GM12878 (cell line): ENCODE results near the gene PARN. TPM values are rescaled to one million over a fixed set of nuclear protein-coding genes. Genes with fewer than 3 reads are reported as not detected.

Source experiments
- ATAC-seq: fragments of 200-7000 bp; cut with Tn5 transposase; 3 replicates; pipeline ENCODE4 v1.9.1; 2020; ENCODE audit warnings: mild to moderate bottlenecking, moderate library complexity
- BruUV-seq: library from RNA; stranded (reverse); fragments of 400-500 nt; replicated peaks from 2 replicates; lab custom pipeline; 2021; lab: Mats Ljungman, UMichigan
- CTCF ChIA-PET: fragments of 300-600 bp; sonication (Branson Sonifier 250); formaldehyde crosslinking; extraction: SDS; loops from one replicate; lab custom pipeline; 2021; ENCODE audit warnings: inconsistent platforms; lab: Yijun Ruan, JAX
- POLR2A ChIA-PET: fragments of 350-600 bp; formaldehyde crosslinking; extraction: SDS; loops from one replicate; lab custom pipeline; 2021; ENCODE audit warnings: inconsistent platforms; lab: Charles Lee
- RAD21 ChIA-PET: fragments of 300-600 bp; sonication (Branson Sonifier 250); formaldehyde crosslinking; loops from one replicate; lab custom pipeline; 2023; ENCODE audit warnings: antibody characterized with exemption; ENCODE audit not compliant: unreplicated experiment; lab: Charles Lee
- SMC1A ChIA-PET: fragments of 300-600 bp; sonication (Branson Sonifier 250); formaldehyde crosslinking; loops from one replicate; lab custom pipeline; 2023; ENCODE audit not compliant: unreplicated experiment, uncharacterized antibody; lab: Charles Lee
- DNase-seq: peaks from one replicate; pipeline ENCODE4 v3.0.0-alpha.2; 2011; ENCODE audit warnings: low read depth, low spot score
- FAIRE-seq: peaks from 3 replicates; lab custom pipeline; 2011; peaks lifted over from hg19 to GRCh38; lab: Jason Lieb, UNC
- H2AFZ ChIP-seq: 2 replicates; pipeline ENCODE4 v1.6.0; 2011; ENCODE audit warnings: low read depth, low read length, control low read depth; ENCODE audit not compliant: control insufficient read depth
- H3K27ac ChIP-seq: 2 replicates; pipeline ENCODE4 v1.5.1; 2011; ENCODE audit warnings: control low read depth; ENCODE audit not compliant: control insufficient read depth, insufficient read depth
- H3K27me3 ChIP-seq, 2 experiments: replicated peaks in 1 of 2; 2 replicates each; pipeline versions ENCODE4 v1.6.0 to v1.6.1; 2011; ENCODE audit warnings: low read length in 1 of 2; ENCODE audit not compliant: control insufficient read depth in 2 of 2, insufficient read depth in 2 of 2
- H3K36me3 ChIP-seq, 2 experiments: 2 replicates each; pipeline ENCODE4 v1.5.1; 2011; ENCODE audit warnings: low read length in 1 of 2; ENCODE audit not compliant: control insufficient read depth in 2 of 2, insufficient read depth in 2 of 2
- H3K4me1 ChIP-seq: 2 replicates; pipeline ENCODE4 v1.6.1; 2011; ENCODE audit warnings: mild to moderate bottlenecking, low read length, moderate library complexity, mixed read lengths; ENCODE audit not compliant: control insufficient read depth, insufficient read depth
- H3K4me2 ChIP-seq: 2 replicates; pipeline ENCODE4 v1.6.0; 2011; ENCODE audit warnings: control low read depth; ENCODE audit not compliant: control insufficient read depth, insufficient read depth
- H3K4me3 ChIP-seq: fragments of 200-600 bp; sonication (generic); 2 replicates; pipeline ENCODE4 v1.5.1; 2016
- H3K79me2 ChIP-seq: 2 replicates; pipeline ENCODE4 v1.6.0; 2011; ENCODE audit warnings: low read length; ENCODE audit not compliant: control insufficient read depth, insufficient read depth
- H3K9ac ChIP-seq: 2 replicates; pipeline ENCODE4 v1.8.0; 2011; ENCODE audit warnings: low read length, control low read depth, mixed read lengths; ENCODE audit not compliant: control insufficient read depth, insufficient read depth
- H3K9me3 ChIP-seq: replicated peaks from 3 replicates; pipeline ENCODE4 v1.5.1; 2011; ENCODE audit warnings: mild to moderate bottlenecking, low read length; ENCODE audit not compliant: control insufficient read depth, insufficient read depth
- H4K20me1 ChIP-seq: 2 replicates; pipeline ENCODE4 v1.6.0; 2011; ENCODE audit not compliant: control insufficient read depth, insufficient read depth
- CREM ChIP-seq: IDR thresholded peaks from 2 replicates; pipeline ENCODE4 v1.6.1; 2014; ENCODE audit warnings: antibody characterized with exemption, low read depth
- DPF2 ChIP-seq: fragments of 450-650 bp; IDR thresholded peaks from 2 replicates; pipeline ENCODE4 v1.6.1; 2017; ENCODE audit warnings: mild to moderate bottlenecking
- HSF1 ChIP-seq: fragments of 150-350 bp; IDR thresholded peaks from 2 replicates; pipeline ENCODE4 v1.6.1; 2014; ENCODE audit warnings: mild to moderate bottlenecking, low read depth, low read length
- PAX8 ChIP-seq: fragments of 450-650 bp; IDR thresholded peaks from 2 replicates; pipeline ENCODE4 v1.6.1; 2017; ENCODE audit warnings: mild to moderate bottlenecking, moderate library complexity
- SMC3 ChIP-seq: IDR thresholded peaks from 2 replicates; pipeline ENCODE4 v1.6.1; 2011; ENCODE audit warnings: low read length, improper control_type of control experiment, borderline replicate concordance
- SP1 ChIP-seq: IDR thresholded peaks from one replicate; pipeline ENCODE4 v1.6.1; 2011; ENCODE audit warnings: low read depth, low read length
- SREBF2 ChIP-seq: IDR thresholded peaks from 2 replicates; pipeline ENCODE4 v1.6.1; 2012; ENCODE audit warnings: mild to moderate bottlenecking, low read length
- ZBTB33 ChIP-seq: fragments of 450-650 bp; IDR thresholded peaks from 2 replicates; pipeline ENCODE4 v1.6.1; 2017; ENCODE audit warnings: mild to moderate bottlenecking
- ZNF24 ChIP-seq: fragments of 450-650 bp; IDR thresholded peaks from 2 replicates; pipeline ENCODE4 v1.6.1; 2017; ENCODE audit warnings: antibody characterized with exemption, mild to moderate bottlenecking
- ZZZ3 ChIP-seq: IDR thresholded peaks from 2 replicates; pipeline ENCODE4 v1.6.1; 2011; ENCODE audit warnings: low read depth; ENCODE audit not compliant: control insufficient read depth, insufficient read length
- WGBS: methylation state at CpG from one replicate; pipeline ENCODE4 v1.1.6; 2016; ENCODE audit warnings: low lambda C conversion rate; ENCODE audit not compliant: insufficient replicate concordance, insufficient coverage; ENCODE audit errors: missing lambda C conversion rate; 5-methylcytosine and 5-hydroxymethylcytosine counted together
- in situ Hi-C: fragments of 300-500 bp; cut with MboI; formaldehyde crosslinking; loops from 9 replicates; pipeline ENCODE4 v1.14.3; 2018; ENCODE audit warnings: mixed read lengths
- intact Hi-C: fragments of 100-400 bp; cut with micrococcal nuclease; formaldehyde crosslinking; loops from one replicate; pipeline ENCODE4 v1.14.2; 2022; ENCODE audit not compliant: unreplicated experiment
- polyA plus RNA-seq, 11 experiments: library from polyadenylated mRNA; depleted of rRNA in 4 of 11; unstranded in 6 of 11; stranded (reverse) in 5 of 11; fragments of >200 nt; fragmentation: Nextera tagmentation in 4 of 11; fragmentation: Illumina TruSeq in 1 of 11; extraction: Ambion mirVana in 4 of 11; extraction: Trizol in 1 of 11; gene quantifications; 1 replicate in 1 of 11; 2 replicates in 10 of 11; pipeline versions ENCODE4 v1.2.1 to v1.2.3, GENCODE V29; 2011 to 2016; ENCODE audit warnings: inconsistent platforms in 2 of 11, missing spikeins in 2 of 11, low read depth in 1 of 11
- total RNA-seq, 4 experiments: library from RNA; depleted of rRNA in 3 of 4; stranded (reverse); fragments of >200 nt in 3 of 4; fragmentation: Illumina TruSeq in 1 of 4; extraction: Trizol in 1 of 4; gene quantifications; 2 replicates each; pipeline versions ENCODE4 v1.2.1 to v1.2.3, GENCODE V29; 2013 to 2021
- TF ChIP-seq, protein P1 (sequence below): fragments of 450-650 bp; formaldehyde crosslinking; IDR thresholded peaks from 2 replicates; pipeline ENCODE4 v1.4.0; 2022; ENCODE audit warnings: mild to moderate bottlenecking, moderate library complexity

The PARN gene
- total and polyA plus RNA-seq, 10 of the 15 experiments (the other 5 are each of a cell fraction or from before 2014, with no cell fraction given): 15.6 to 77.3 (median 47.7) TPM

GRCh38 chr16:14549789-14550153 is 80.3 kb downstream of the PARN start:
- TF ChIP-seq CREM (no peak), ZNF24 (no peak), PAX8 (no peak), ZBTB33 (no peak), HSF1 (no peak), SREBF2 (no peak), SP1 (no peak), ZZZ3 (no peak), SMC3 (no peak), DPF2 (no peak)
- TF ChIP-seq, protein P1, sequence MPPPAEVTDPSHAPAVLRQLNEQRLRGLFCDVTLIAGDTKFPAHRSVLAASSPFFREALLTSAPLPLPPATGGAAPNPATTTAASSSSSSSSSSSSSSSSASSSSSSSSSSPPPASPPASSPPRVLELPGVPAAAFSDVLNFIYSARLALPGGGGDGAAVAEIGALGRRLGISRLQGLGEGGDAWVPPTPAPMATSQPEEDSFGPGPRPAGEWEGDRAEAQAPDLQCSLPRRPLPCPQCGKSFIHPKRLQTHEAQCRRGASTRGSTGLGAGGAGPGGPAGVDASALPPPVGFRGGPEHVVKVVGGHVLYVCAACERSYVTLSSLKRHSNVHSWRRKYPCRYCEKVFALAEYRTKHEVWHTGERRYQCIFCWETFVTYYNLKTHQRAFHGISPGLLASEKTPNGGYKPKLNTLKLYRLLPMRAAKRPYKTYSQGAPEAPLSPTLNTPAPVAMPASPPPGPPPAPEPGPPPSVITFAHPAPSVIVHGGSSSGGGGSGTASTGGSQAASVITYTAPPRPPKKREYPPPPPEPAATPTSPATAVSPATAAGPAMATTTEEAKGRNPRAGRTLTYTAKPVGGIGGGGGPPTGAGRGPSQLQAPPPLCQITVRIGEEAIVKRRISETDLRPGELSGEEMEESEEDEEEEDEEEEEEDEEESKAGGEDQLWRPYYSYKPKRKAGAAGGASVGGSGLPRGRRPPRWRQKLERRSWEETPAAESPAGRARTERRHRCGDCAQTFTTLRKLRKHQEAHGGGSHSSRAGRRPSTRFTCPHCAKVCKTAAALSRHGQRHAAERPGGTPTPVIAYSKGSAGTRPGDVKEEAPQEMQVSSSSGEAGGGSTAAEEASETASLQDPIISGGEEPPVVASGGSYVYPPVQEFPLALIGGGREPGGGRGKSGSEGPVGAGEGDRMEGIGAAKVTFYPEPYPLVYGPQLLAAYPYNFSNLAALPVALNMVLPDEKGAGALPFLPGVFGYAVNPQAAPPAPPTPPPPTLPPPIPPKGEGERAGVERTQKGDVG (CRISPR knock-in tag): no peak
- intact Hi-C loops (no loop called here), in situ Hi-C loops (no loop called here)
- Histone ChIP-seq H3K9me3 (no peaks in the 10 kb centered on the region), H3K9ac (no peak overlapping the region), H3K27ac (no peak overlapping the region), H3K27me3 (no peaks in the 10 kb centered on the region), H3K4me3 (no peak overlapping the region), H3K4me1 (no peaks in the 10 kb centered on the region), H4K20me1 (no peaks in the 10 kb centered on the region), H2AFZ (no peak overlapping the region), H3K4me2 (no peak overlapping the region), H3K36me3 (peaks cover 0 to 17% of the 10 kb centered on the region in 2 experiments), H3K79me2 (no peaks in the 10 kb centered on the region)
- ChIA-PET RAD21 (interaction anchor here (0.7 to 0.8 kb wide), 2 partner anchors 13 to 22 kb away, joined by 3 read pairs; no protein-coding TSS in a partner anchor), SMC1A (interaction anchor here (1.1 kb wide), 1 partner anchor 13 kb away, joined by 3 read pairs; no protein-coding TSS in a partner anchor), POLR2A (no interaction called here), CTCF (interaction anchor here (0.6 to 1.6 kb wide), 4 partner anchors 9 to 552 kb away, joined by 3 to 4 read pairs (median 4); no protein-coding TSS in a partner anchor)
- BruUV-seq: TSS peak; percentile 18
- FAIRE-seq (no peak), ATAC-seq (no peak), DNase-seq (no peak)
- WGBS: 96% methylated on average over 5 of the region's 5 CpGs
